H1 (cell line): ENCODE measurements around the gene CLIC3. TPM values are rescaled to one million over a fixed set of nuclear protein-coding genes. Genes with fewer than 3 reads are reported as not detected.

ENCODE experiments used
- CHD1 ChIP-seq: IDR thresholded peaks from 2 replicates; pipeline ENCODE4 v1.6.1; 2012; ENCODE audit warnings: low read depth, low read length, improper control_type of control experiment
- RBBP5 ChIP-seq: IDR thresholded peaks from 2 replicates; pipeline ENCODE4 v1.7.1; 2012; ENCODE audit warnings: low read depth, mild to moderate bottlenecking, inconsistent platforms, low read length, moderate library complexity, borderline replicate concordance
- ZNF274 ChIP-seq: IDR thresholded peaks from 2 replicates; pipeline ENCODE4 v1.7.0; 2012; ENCODE audit warnings: low read length, borderline replicate concordance; ENCODE audit errors: extremely low read depth
- polyA plus RNA-seq, 7 experiments: library from polyadenylated mRNA; depleted of rRNA in 3 of 7; stranded (reverse) in 5 of 7; unstranded in 2 of 7; fragments of >200 nt in 5 of 7; fragments of 200-250 nt in 2 of 7; gene quantifications; 1 replicate in 5 of 7; 2 replicates in 1 of 7; 4 replicates in 1 of 7; pipeline versions ENCODE4 v1.2.1 to v1.2.3, GENCODE V29; 2011 to 2013; ENCODE audit warnings: missing spikeins in 2 of 7, mixed read lengths in 2 of 7
- total RNA-seq: library from RNA; stranded (reverse); fragmentation: NEBNext Ultra II Directional; extraction: Animal tissue kit (Norgen Biotek cat#: 25700); gene quantifications from 2 replicates; pipeline ENCODE4 v1.2.1, GENCODE V29; 2021
- TF ChIP-seq, protein P1 (sequence below): IDR thresholded peaks from 2 replicates; pipeline ENCODE4 v1.6.1; 2011; ENCODE audit warnings: low read depth, mild to moderate bottlenecking, low read length; ENCODE audit not compliant: insufficient read depth
- TF ChIP-seq, protein P2 (sequence below): fragments of 300-600 bp; sonication (generic); IDR thresholded peaks from 2 replicates; pipeline ENCODE4 v1.7.1; 2012; ENCODE audit warnings: low read length, moderate library complexity, mild to moderate bottlenecking, inconsistent platforms; ENCODE audit not compliant: insufficient replicate concordance
- TF ChIP-seq, protein P3 (sequence below): IDR thresholded peaks from 2 replicates; pipeline ENCODE4 v1.6.1; 2012; ENCODE audit warnings: low read length, inconsistent platforms
- TF ChIP-seq, protein P4 (sequence below): IDR thresholded peaks from 2 replicates; pipeline ENCODE4 v1.6.1; 2012; ENCODE audit warnings: inconsistent platforms

Gene CLIC3
- total and polyA plus RNA-seq, 2 of the 8 experiments (the other 6 are each of a cell fraction or from before 2014, with no cell fraction given): 0.12 TPM; not detected in 1

DNA sequence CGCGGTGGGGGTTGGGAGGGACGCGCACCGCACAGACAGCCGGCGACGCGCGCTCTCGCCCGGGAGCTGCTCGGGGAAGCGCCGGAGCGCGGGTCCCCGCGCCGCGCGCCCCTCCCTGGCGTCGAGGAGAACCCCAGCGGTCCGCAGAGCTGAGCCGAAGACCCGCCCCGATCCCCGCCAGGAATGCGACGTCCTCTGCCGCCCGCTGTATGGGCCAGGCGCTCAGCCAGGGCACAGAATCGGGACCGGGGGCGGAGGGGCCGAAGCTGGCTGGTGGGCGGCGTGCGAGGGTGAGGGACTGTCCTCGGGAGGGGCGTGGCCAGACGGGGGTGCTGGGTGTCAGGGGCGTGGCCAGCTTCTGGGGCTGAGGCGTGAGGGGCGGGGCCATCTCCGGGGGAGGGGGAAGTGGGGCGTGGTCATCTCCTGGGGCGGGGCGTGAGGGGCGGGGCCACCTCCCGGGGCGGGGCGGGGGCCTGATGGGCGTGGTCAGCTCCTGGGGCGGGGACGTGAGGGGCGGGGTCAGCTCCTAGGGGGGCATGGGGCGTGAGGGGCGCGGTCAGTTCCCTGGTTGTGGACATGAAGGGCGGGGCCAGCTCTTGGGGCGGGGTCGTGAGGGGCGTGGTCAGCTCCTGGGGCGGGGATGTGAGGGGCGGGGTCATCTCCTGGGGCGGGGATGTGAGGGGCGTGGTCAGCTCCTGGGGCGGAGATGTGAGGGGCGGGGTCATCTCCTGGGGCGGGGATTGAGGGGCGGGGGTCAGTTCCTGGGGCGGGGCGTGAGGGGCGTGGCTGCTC lies 18.1 kb downstream of the CLIC3 start (continued):
- TF ChIP-seq, protein P1, sequence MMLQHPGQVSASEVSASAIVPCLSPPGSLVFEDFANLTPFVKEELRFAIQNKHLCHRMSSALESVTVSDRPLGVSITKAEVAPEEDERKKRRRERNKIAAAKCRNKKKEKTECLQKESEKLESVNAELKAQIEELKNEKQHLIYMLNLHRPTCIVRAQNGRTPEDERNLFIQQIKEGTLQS: no peak
- TF ChIP-seq, protein P2, sequence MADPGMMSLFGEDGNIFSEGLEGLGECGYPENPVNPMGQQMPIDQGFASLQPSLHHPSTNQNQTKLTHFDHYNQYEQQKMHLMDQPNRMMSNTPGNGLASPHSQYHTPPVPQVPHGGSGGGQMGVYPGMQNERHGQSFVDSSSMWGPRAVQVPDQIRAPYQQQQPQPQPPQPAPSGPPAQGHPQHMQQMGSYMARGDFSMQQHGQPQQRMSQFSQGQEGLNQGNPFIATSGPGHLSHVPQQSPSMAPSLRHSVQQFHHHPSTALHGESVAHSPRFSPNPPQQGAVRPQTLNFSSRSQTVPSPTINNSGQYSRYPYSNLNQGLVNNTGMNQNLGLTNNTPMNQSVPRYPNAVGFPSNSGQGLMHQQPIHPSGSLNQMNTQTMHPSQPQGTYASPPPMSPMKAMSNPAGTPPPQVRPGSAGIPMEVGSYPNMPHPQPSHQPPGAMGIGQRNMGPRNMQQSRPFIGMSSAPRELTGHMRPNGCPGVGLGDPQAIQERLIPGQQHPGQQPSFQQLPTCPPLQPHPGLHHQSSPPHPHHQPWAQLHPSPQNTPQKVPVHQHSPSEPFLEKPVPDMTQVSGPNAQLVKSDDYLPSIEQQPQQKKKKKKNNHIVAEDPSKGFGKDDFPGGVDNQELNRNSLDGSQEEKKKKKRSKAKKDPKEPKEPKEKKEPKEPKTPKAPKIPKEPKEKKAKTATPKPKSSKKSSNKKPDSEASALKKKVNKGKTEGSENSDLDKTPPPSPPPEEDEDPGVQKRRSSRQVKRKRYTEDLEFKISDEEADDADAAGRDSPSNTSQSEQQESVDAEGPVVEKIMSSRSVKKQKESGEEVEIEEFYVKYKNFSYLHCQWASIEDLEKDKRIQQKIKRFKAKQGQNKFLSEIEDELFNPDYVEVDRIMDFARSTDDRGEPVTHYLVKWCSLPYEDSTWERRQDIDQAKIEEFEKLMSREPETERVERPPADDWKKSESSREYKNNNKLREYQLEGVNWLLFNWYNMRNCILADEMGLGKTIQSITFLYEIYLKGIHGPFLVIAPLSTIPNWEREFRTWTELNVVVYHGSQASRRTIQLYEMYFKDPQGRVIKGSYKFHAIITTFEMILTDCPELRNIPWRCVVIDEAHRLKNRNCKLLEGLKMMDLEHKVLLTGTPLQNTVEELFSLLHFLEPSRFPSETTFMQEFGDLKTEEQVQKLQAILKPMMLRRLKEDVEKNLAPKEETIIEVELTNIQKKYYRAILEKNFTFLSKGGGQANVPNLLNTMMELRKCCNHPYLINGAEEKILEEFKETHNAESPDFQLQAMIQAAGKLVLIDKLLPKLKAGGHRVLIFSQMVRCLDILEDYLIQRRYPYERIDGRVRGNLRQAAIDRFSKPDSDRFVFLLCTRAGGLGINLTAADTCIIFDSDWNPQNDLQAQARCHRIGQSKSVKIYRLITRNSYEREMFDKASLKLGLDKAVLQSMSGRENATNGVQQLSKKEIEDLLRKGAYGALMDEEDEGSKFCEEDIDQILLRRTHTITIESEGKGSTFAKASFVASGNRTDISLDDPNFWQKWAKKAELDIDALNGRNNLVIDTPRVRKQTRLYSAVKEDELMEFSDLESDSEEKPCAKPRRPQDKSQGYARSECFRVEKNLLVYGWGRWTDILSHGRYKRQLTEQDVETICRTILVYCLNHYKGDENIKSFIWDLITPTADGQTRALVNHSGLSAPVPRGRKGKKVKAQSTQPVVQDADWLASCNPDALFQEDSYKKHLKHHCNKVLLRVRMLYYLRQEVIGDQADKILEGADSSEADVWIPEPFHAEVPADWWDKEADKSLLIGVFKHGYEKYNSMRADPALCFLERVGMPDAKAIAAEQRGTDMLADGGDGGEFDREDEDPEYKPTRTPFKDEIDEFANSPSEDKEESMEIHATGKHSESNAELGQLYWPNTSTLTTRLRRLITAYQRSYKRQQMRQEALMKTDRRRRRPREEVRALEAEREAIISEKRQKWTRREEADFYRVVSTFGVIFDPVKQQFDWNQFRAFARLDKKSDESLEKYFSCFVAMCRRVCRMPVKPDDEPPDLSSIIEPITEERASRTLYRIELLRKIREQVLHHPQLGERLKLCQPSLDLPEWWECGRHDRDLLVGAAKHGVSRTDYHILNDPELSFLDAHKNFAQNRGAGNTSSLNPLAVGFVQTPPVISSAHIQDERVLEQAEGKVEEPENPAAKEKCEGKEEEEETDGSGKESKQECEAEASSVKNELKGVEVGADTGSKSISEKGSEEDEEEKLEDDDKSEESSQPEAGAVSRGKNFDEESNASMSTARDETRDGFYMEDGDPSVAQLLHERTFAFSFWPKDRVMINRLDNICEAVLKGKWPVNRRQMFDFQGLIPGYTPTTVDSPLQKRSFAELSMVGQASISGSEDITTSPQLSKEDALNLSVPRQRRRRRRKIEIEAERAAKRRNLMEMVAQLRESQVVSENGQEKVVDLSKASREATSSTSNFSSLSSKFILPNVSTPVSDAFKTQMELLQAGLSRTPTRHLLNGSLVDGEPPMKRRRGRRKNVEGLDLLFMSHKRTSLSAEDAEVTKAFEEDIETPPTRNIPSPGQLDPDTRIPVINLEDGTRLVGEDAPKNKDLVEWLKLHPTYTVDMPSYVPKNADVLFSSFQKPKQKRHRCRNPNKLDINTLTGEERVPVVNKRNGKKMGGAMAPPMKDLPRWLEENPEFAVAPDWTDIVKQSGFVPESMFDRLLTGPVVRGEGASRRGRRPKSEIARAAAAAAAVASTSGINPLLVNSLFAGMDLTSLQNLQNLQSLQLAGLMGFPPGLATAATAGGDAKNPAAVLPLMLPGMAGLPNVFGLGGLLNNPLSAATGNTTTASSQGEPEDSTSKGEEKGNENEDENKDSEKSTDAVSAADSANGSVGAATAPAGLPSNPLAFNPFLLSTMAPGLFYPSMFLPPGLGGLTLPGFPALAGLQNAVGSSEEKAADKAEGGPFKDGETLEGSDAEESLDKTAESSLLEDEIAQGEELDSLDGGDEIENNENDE: no peak
- TF ChIP-seq RBBP5: no peak
- TF ChIP-seq, protein P3, sequence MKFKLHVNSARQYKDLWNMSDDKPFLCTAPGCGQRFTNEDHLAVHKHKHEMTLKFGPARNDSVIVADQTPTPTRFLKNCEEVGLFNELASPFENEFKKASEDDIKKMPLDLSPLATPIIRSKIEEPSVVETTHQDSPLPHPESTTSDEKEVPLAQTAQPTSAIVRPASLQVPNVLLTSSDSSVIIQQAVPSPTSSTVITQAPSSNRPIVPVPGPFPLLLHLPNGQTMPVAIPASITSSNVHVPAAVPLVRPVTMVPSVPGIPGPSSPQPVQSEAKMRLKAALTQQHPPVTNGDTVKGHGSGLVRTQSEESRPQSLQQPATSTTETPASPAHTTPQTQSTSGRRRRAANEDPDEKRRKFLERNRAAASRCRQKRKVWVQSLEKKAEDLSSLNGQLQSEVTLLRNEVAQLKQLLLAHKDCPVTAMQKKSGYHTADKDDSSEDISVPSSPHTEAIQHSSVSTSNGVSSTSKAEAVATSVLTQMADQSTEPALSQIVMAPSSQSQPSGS: no peak
- TF ChIP-seq ZNF274: no peak
- TF ChIP-seq CHD1: no peak
- TF ChIP-seq, protein P4, sequence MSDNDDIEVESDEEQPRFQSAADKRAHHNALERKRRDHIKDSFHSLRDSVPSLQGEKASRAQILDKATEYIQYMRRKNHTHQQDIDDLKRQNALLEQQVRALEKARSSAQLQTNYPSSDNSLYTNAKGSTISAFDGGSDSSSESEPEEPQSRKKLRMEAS: no peak
